ENCODE results near the gene ADAMTS10. TPM values are rescaled to one million over a fixed set of nuclear protein-coding genes. Genes with fewer than 3 reads are reported as not detected.
"Not testable (repeated sequence)": the region's sequence is repeated elsewhere in the genome, so short reads cannot be mapped to it uniquely, and the experiment has no call there.

The ADAMTS10 gene
- total RNA-seq, 3 donors from 2014 or later = 4.6 to 23.5 (median 7.1) TPM

- ATAC-seq = peak; percentile 72
These were observed 30.0 kb upstream of the ADAMTS10 start for GRCh38 chr19:8640402-8641004.

GRCh38 chr19:8639821-8640401, 29.4 kb upstream of the ADAMTS10 start:
- Histone ChIP-seq H3K4me1 (ENCODE audit: low read depth) (no peaks in the 10 kb centered on the region), H3K4me3 (no peak overlapping the region), H3K9me3 (no peaks in the 10 kb centered on the region), H3K36me3 (ENCODE audit: low read depth) (no peaks in the 10 kb centered on the region)
- DNase-seq (no peak), ATAC-seq (no peak)
- intact Hi-C loops (cut with DNase I, micrococcal nuclease) = no loop called here
- no peak for TF ChIP-seq CTCF (IDR thresholded peaks at IDR 0.05)

More at GRCh38 chr19:8640402-8641004, 30.0 kb upstream of the ADAMTS10 start:
- peak in 2 of 3 donors; percentile 30 to 58 for DNase-seq
- H3K36me3 ChIP-seq (ENCODE audit: low read depth) = no peaks in the 10 kb centered on the region
- no peak overlapping the region for H3K4me3 ChIP-seq
- H3K4me1 ChIP-seq (ENCODE audit: low read depth) = no peaks in the 10 kb centered on the region
- H3K9me3 ChIP-seq = no peaks in the 10 kb centered on the region
- no peak for TF ChIP-seq CTCF (IDR thresholded peaks at IDR 0.05)
- intact Hi-C loops (cut with DNase I, micrococcal nuclease) = no loop called here

- no peaks in the 10 kb centered on the region for H3K36me3 ChIP-seq (ENCODE audit: low read depth)
- DNase-seq (peak in 2 of 3 donors; percentile 25 to 55), ATAC-seq (peak; percentile 35)
- H3K9me3 ChIP-seq = no peaks in the 10 kb centered on the region
- TF ChIP-seq CTCF (IDR thresholded peaks at IDR 0.05) = no peak
- intact Hi-C loops (cut with DNase I, micrococcal nuclease) = no loop called here
- H3K4me1 ChIP-seq (ENCODE audit: low read depth) = no peaks in the 10 kb centered on the region
- no peak overlapping the region for H3K4me3 ChIP-seq
These were observed 27.6 kb upstream of the ADAMTS10 start for GRCh38 chr19:8638078-8638619.

- intact Hi-C loops (cut with DNase I, micrococcal nuclease); H3K36me3 ChIP-seq (ENCODE audit: low read depth); H3K4me3 ChIP-seq; ATAC-seq; H3K4me1 ChIP-seq (ENCODE audit: low read depth); DNase-seq; H3K9me3 ChIP-seq: not testable (repeated sequence)
These were observed 26.6 kb upstream of the ADAMTS10 start for GRCh38 chr19:8637070-8637469.

- intact Hi-C loops (cut with DNase I, micrococcal nuclease) = no loop called here
- no peaks in the 10 kb centered on the region for H3K4me1 ChIP-seq (ENCODE audit: low read depth)
- H3K9me3 ChIP-seq = no peaks in the 10 kb centered on the region
- H3K4me3 ChIP-seq = no peak overlapping the region
- TF ChIP-seq CTCF (IDR thresholded peaks at IDR 0.05) = no peak
- no peak for DNase-seq
- no peak for ATAC-seq
- H3K36me3 ChIP-seq (ENCODE audit: low read depth) = no peaks in the 10 kb centered on the region
These were observed 24.9 kb upstream of the ADAMTS10 start for GRCh38 chr19:8635422-8635821.

- intact Hi-C loops (cut with DNase I, micrococcal nuclease) = no loop called here
- DNase-seq = peak; percentile 46 to 60 (median 49)
- Histone ChIP-seq H3K4me3 (no peak overlapping the region), H3K4me1 (ENCODE audit: low read depth) (no peaks in the 10 kb centered on the region), H3K36me3 (ENCODE audit: low read depth) (no peaks in the 10 kb centered on the region), H3K9me3 (no peaks in the 10 kb centered on the region)
- ATAC-seq = peak; percentile 60
- no peak for TF ChIP-seq CTCF (IDR thresholded peaks at IDR 0.05)
These were observed 20.9 kb upstream of the ADAMTS10 start for GRCh38 chr19:8631425-8631819.
